Measurements from ENCODE around the gene RNASE1.

RNASE1 gene

GRCh38 chr14:20807304-20808161, 4.9 kb upstream of the RNASE1 start:
- no peak for DNase-seq

- DNase-seq: no peak
Measured at GRCh38 chr14:20805485-20805884, 2.8 kb upstream of the RNASE1 start.

GRCh38 chr14:20803223-20803622, 579 bp upstream of the RNASE1 start:
- DNase-seq: no peak

- peak; percentile 6 for DNase-seq
Measured at GRCh38 chr14:20801726-20802125, 918 bp downstream of the RNASE1 start.

GRCh38 chr14:20799892-20800544, 2.6 kb downstream of the RNASE1 start:
- DNase-seq: no peak

GRCh38 chr14:20799456-20799891, 3.2 kb downstream of the RNASE1 start:
- DNase-seq: no peak

- no peak for DNase-seq
Measured at GRCh38 chr14:20798932-20799331, 3.7 kb downstream of the RNASE1 start.

GRCh38 chr14:20798318-20798717, 4.3 kb downstream of the RNASE1 start:
- no peak for DNase-seq

GRCh38 chr14:20797164-20797563, 5.5 kb downstream of the RNASE1 start:
- DNase-seq: no peak

- DNase-seq: no peak
Measured at GRCh38 chr14:20794644-20795369, 7.8 kb downstream of the RNASE1 start.

GRCh38 chr14:20792556-20792955, 10.1 kb downstream of the RNASE1 start:
- no peak for DNase-seq

- DNase-seq: no peak
Measured at GRCh38 chr14:20791597-20791996, 11.0 kb downstream of the RNASE1 start.

GRCh38 chr14:20791187-20791586, 11.5 kb downstream of the RNASE1 start:
- no peak for DNase-seq

- DNase-seq: no peak
Measured at GRCh38 chr14:20790464-20791116, 12.1 kb downstream of the RNASE1 start.

GRCh38 chr14:20789230-20789813, 13.3 kb downstream of the RNASE1 start:
- DNase-seq: no peak

- no peak for DNase-seq
Measured at GRCh38 chr14:20787025-20787424, 15.6 kb downstream of the RNASE1 start.

GRCh38 chr14:20782280-20782890, 20.3 kb downstream of the RNASE1 start:
- no peak for DNase-seq

GRCh38 chr14:20781803-20782202, 20.8 kb downstream of the RNASE1 start:
- no peak for DNase-seq

- DNase-seq: no peak
Measured at GRCh38 chr14:20775901-20776300, 26.7 kb downstream of the RNASE1 start.

- DNase-seq: no peak
Measured at GRCh38 chr14:20775043-20775442, 27.6 kb downstream of the RNASE1 start.

GRCh38 chr14:20774258-20774824, 28.3 kb downstream of the RNASE1 start:
- DNase-seq: no peak

- DNase-seq: no peak
Measured at GRCh38 chr14:20772650-20773049, 30.0 kb downstream of the RNASE1 start.

Data from 8988T (cell line).